ENCODE data around the gene STEAP4.

The STEAP4 gene

GRCh38 chr7:88223265-88223664, 83.4 kb downstream of the STEAP4 start:
- DNase-seq (ENCODE audit: low read depth in 2 of 2, low spot score in 1 of 2), result no peak

All from stimulated activated CD8-positive, alpha-beta memory T cell treated with anti-CD3 and anti-CD28 coated beads, Interleukin-4, amount 100 ng/mL, for 1 hour (primary cell).